ENCODE measurements around the gene FAM3A.

Gene FAM3A

DNA sequence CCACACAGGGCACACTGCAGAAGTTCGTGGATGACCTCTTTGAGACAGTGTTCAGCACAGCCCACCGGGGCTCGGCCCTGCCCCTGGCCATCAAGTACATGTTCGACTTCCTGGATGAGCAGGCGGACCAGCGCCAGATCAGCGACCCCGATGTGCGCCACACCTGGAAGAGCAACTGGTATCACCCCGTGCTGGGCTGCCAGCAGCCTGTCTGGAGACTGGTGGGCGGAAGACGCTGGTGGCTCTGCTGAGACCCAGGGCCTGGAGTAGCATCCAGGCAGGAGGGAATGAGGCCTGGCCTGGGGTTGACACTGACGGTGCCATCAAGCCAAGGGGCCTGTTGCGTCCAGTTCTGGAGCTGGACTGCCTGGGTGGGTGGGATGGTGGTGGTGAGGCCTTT lies 45.6 kb downstream of the FAM3A start:
- H3K27ac ChIP-seq: no peak overlapping the region
- H3K36me3 ChIP-seq: peaks cover 70% of the 10 kb centered on the region
- DNase-seq: no peak
- TF ChIP-seq, protein P1, sequence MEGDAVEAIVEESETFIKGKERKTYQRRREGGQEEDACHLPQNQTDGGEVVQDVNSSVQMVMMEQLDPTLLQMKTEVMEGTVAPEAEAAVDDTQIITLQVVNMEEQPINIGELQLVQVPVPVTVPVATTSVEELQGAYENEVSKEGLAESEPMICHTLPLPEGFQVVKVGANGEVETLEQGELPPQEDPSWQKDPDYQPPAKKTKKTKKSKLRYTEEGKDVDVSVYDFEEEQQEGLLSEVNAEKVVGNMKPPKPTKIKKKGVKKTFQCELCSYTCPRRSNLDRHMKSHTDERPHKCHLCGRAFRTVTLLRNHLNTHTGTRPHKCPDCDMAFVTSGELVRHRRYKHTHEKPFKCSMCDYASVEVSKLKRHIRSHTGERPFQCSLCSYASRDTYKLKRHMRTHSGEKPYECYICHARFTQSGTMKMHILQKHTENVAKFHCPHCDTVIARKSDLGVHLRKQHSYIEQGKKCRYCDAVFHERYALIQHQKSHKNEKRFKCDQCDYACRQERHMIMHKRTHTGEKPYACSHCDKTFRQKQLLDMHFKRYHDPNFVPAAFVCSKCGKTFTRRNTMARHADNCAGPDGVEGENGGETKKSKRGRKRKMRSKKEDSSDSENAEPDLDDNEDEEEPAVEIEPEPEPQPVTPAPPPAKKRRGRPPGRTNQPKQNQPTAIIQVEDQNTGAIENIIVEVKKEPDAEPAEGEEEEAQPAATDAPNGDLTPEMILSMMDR (IDR thresholded peaks at IDR 0.05; ENCODE audit: low read depth, low read length): no peak
- H3K4me3 ChIP-seq (ENCODE audit: low read depth, low read length): no peak overlapping the region
- H3K9me3 ChIP-seq (ENCODE audit: severe bottlenecking): no peaks in the 10 kb centered on the region
- peaks cover 26% of the 10 kb centered on the region for H3K27me3 ChIP-seq (ENCODE audit: insufficient read depth, low read depth, severe bottlenecking)

DNA sequence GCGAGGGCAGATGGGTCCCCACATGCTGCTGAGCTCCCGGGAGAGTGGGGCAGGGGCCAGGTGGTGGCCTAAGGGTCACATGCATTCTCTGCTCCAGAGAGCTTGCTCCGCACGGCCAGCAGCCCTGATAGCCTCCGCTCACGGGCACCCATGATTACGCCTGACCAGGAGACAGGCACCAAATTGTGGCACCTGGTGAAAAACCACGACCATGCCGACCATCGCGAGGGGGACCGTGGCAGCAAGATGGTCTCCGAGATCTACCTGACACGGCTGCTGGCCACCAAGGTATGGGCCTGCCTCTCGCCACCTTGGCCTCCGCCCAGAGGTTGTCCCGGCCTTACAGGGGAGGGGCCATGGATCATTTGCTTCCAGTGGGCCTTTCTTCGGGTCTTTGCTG lies 46.2 kb downstream of the FAM3A start:
- no peak for DNase-seq
- Histone ChIP-seq H3K27ac (no peak overlapping the region), H3K36me3 (peaks cover 74% of the 10 kb centered on the region), H3K9me3 (ENCODE audit: severe bottlenecking) (no peaks in the 10 kb centered on the region), H3K4me3 (ENCODE audit: low read depth, low read length) (no peak overlapping the region), H3K27me3 (ENCODE audit: insufficient read depth, low read depth, severe bottlenecking) (peaks cover 28% of the 10 kb centered on the region)
- TF ChIP-seq, protein P1 (IDR thresholded peaks at IDR 0.05; ENCODE audit: low read depth, low read length): no peak

DNA sequence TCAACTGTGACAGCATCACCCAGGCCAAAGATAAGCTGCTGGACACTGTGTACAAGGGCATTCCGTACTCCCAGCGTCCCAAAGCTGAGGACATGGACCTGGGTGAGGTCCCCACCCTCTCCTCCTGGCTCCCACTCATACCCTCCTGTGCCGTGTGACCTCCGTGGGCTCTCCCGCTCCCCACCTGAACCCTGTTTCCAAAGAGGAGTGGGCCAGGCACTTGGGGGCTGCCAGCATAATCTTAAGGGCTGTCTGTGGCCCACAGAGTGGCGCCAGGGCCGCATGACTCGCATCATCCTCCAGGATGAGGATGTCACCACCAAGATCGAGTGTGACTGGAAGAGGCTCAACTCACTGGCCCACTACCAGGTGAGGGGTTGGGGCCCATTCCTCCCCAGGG lies 46.9 kb downstream of the FAM3A start:
- Histone ChIP-seq H3K4me3 (ENCODE audit: low read depth, low read length) (no peak overlapping the region), H3K9me3 (ENCODE audit: severe bottlenecking) (no peaks in the 10 kb centered on the region), H3K27me3 (ENCODE audit: insufficient read depth, low read depth, severe bottlenecking) (peaks cover 36% of the 10 kb centered on the region), H3K27ac (no peak overlapping the region), H3K36me3 (peaks cover 81% of the 10 kb centered on the region)
- TF ChIP-seq, protein P1 (IDR thresholded peaks at IDR 0.05; ENCODE audit: low read depth, low read length): no peak
- no peak for DNase-seq

DNA sequence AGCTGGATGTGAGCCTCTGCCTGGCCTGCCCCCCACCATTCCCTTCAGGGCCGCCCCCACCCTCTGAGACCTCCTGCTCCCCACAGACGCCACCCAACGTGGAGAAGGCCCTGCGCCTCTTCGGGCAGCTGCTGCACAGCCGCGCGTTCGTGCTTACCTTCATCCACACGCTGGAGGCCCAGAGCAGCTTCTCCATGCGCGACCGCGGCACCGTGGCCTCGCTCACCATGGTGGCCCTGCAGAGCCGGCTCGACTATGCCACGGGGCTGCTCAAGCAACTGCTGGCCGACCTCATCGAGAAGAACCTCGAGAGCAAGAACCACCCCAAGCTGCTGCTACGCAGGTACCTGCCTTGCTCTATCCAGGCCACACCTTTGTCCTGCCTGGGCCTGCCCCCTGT lies 47.8 kb downstream of the FAM3A start:
- Histone ChIP-seq H3K36me3 (peaks cover 82% of the 10 kb centered on the region), H3K4me3 (ENCODE audit: low read depth, low read length) (no peak overlapping the region), H3K27ac (no peak overlapping the region), H3K9me3 (ENCODE audit: severe bottlenecking) (no peaks in the 10 kb centered on the region), H3K27me3 (ENCODE audit: insufficient read depth, low read depth, severe bottlenecking) (peaks cover 38% of the 10 kb centered on the region)
- TF ChIP-seq, protein P1 (IDR thresholded peaks at IDR 0.05; ENCODE audit: low read depth, low read length): no peak
- DNase-seq: no peak

DNA sequence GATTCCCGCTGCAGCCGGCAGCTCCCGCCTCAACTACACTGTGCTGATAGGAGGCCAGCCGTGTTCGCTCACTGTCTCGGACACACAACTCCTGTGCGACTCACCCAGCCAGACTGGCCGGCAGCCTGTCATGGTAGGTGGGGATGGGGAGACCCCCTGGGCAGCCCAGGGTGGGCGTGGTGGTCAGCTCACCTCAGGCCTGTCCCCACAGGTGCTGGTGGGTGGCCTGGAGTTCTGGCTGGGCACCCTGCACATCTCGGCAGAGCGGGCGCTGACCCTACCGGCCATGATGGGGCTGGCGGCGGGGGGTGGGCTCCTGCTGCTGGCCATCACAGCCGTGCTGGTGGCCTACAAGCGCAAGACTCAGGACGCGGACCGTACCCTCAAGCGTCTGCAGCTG lies 48.5 kb downstream of the FAM3A start:
- Histone ChIP-seq H3K36me3 (peaks cover 87% of the 10 kb centered on the region), H3K9me3 (ENCODE audit: severe bottlenecking) (no peaks in the 10 kb centered on the region), H3K27ac (no peak overlapping the region), H3K4me3 (ENCODE audit: low read depth, low read length) (no peak overlapping the region), H3K27me3 (ENCODE audit: insufficient read depth, low read depth, severe bottlenecking) (peaks cover 38% of the 10 kb centered on the region)
- TF ChIP-seq, protein P1 (IDR thresholded peaks at IDR 0.05; ENCODE audit: low read depth, low read length): no peak
- DNase-seq: no peak

DNA sequence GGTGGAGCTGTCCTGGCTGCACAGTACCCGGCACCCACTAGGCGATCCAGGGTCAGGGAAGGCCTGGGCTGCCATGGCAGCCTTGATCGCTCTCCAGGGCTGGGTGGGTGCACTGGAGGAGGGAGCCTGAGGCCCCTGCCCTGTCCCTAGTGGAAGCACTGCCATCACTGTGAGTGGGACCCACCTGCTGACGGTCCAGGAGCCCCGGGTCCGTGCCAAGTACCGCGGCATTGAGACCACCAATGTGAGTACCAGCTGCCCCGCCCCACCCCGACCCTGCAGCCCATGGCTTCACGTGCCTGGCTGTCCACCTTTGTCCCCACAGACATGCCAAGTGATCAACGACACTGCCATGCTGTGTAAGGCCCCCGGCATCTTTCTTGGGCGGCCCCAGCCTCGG lies 49.1 kb downstream of the FAM3A start:
- Histone ChIP-seq H3K36me3 (peaks cover 93% of the 10 kb centered on the region), H3K9me3 (ENCODE audit: severe bottlenecking) (no peaks in the 10 kb centered on the region), H3K4me3 (ENCODE audit: low read depth, low read length) (no peak overlapping the region), H3K27ac (no peak overlapping the region), H3K27me3 (ENCODE audit: insufficient read depth, low read depth, severe bottlenecking) (peaks cover 38% of the 10 kb centered on the region)
- DNase-seq: no peak
- TF ChIP-seq, protein P1 (IDR thresholded peaks at IDR 0.05; ENCODE audit: low read depth, low read length): no peak
